CD8-positive, alpha-beta memory T cell (primary cell): ENCODE results near the gene NPAP1. TPM values are rescaled to one million over a fixed set of nuclear protein-coding genes. Genes with fewer than 3 reads are reported as not detected.

Experiments
- CTCF ChIA-PET: fragments of 350-600 bp; sonication (Branson Sonifier 250); formaldehyde crosslinking; loops from one replicate; lab custom pipeline; 2021; ENCODE audit warnings: antibody characterized with exemption; lab: Charles Lee
- POLR2A ChIA-PET: fragments of 350-600 bp; sonication (Branson Sonifier 250); formaldehyde crosslinking; loops from one replicate; lab custom pipeline; 2021; ENCODE audit warnings: antibody characterized with exemption; lab: Charles Lee
- DNase-seq, 5 donors: peaks; one replicate each; pipeline versions ENCODE4 v3.0.0 to v3.0.0-alpha.2; 2020 to 2022; ENCODE audit warnings: mixed read lengths in 1 of 5
- H3K27ac ChIP-seq: one replicate; pipeline ENCODE4 v1.7.0; 2013; ENCODE audit warnings: low read depth, mild to moderate bottlenecking, low read length, moderate library complexity
- H3K27me3 ChIP-seq: 2 replicates; pipeline ENCODE4 v1.7.0; 2013; ENCODE audit warnings: low read length, mild to moderate bottlenecking; ENCODE audit not compliant: insufficient read depth, poor library complexity, severe bottlenecking
- H3K36me3 ChIP-seq: 2 replicates; pipeline ENCODE4 v1.7.0; 2013; ENCODE audit warnings: mild to moderate bottlenecking, low read length, moderate library complexity; ENCODE audit not compliant: insufficient read depth
- H3K4me1 ChIP-seq: 2 replicates; pipeline ENCODE4 v1.7.0; 2013; ENCODE audit warnings: mild to moderate bottlenecking, low read length, moderate library complexity; ENCODE audit not compliant: insufficient read depth
- H3K4me3 ChIP-seq: 2 replicates; pipeline ENCODE4 v1.7.0; 2013; ENCODE audit warnings: mild to moderate bottlenecking, low read length
- H3K9me3 ChIP-seq: 2 replicates; pipeline ENCODE4 v1.7.0; 2013; ENCODE audit warnings: mild to moderate bottlenecking, low read length
- H3K27ac Mint-ChIP-seq, 8 donors: one replicate each; pipeline ENCODE4 v1.8.0; 2020 to 2021; ENCODE audit warnings: mixed read lengths in 8 of 8, mild to moderate bottlenecking in 6 of 8, inconsistent platforms in 3 of 8, moderate library complexity in 3 of 8
- H3K27me3 Mint-ChIP-seq, 2 donors: one replicate each; pipeline ENCODE4 v1.8.0; 2020 to 2021; ENCODE audit warnings: mixed read lengths in 2 of 2, mild to moderate bottlenecking in 1 of 2, moderate library complexity in 1 of 2
- H3K36me3 Mint-ChIP-seq, 3 donors: one replicate each; pipeline ENCODE4 v1.8.0; 2020 to 2021; ENCODE audit warnings: mixed read lengths in 3 of 3, inconsistent platforms in 1 of 3, mild to moderate bottlenecking in 1 of 3
- H3K4me1 Mint-ChIP-seq, 3 donors: one replicate each; pipeline ENCODE4 v1.8.0; 2020 to 2021; ENCODE audit warnings: mixed read lengths in 3 of 3, inconsistent platforms in 1 of 3, mild to moderate bottlenecking in 1 of 3
- H3K4me3 Mint-ChIP-seq, 7 donors: one replicate each; pipeline ENCODE4 v1.8.0; 2020 to 2021; ENCODE audit warnings: mixed read lengths in 7 of 7, mild to moderate bottlenecking in 6 of 7, moderate library complexity in 4 of 7, inconsistent platforms in 2 of 7
- H3K9me3 Mint-ChIP-seq, 5 donors: one replicate each; pipeline ENCODE4 v1.8.0; 2020 to 2022; ENCODE audit warnings: mixed read lengths in 5 of 5, mild to moderate bottlenecking in 3 of 5, moderate library complexity in 2 of 5, inconsistent platforms in 1 of 5
- polyA plus RNA-seq: library from polyadenylated mRNA; unstranded; fragments of 300-500 nt; fragmentation: Illumina TruSeq; gene quantifications from one replicate; pipeline ENCODE4 v1.2.3, GENCODE V29; 2021
- total RNA-seq, 2 experiments: library from RNA; stranded (reverse); gene quantifications; one replicate each; pipeline ENCODE4 v1.2.3, GENCODE V29; 2021

The NPAP1 gene
- total and polyA plus RNA-seq, 3 experiments from 2014 or later: not detected

DNA sequence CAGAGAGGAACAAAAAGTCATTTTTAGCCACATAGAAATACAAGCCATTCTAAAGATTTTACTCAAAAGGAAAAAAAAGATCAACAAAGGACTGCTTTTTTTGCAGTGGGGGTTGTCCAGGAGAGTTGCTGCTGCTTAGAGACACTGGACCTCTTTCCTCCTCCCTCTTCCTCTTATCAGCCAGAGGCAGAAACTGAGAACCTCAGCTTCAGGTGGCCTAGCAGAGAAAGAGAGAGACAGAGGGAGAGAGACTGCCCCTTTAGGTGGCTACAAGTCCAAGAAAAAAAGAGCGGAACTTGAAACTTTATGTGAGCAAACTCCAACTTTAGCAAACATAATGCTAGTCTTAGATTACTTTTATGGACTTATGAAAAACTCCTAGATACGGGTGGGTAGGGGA, 54.2 kb downstream of the NPAP1 start:
- peaks cover 3 to 9% (median 4%) of the 10 kb centered on the region in 5 donors for H3K9me3 Mint-ChIP-seq
- CTCF ChIA-PET: no interaction called here
- POLR2A ChIA-PET: no interaction called here
- H3K4me3 Mint-ChIP-seq: no peak overlapping the region
- peaks cover 0 to 1% of the 10 kb centered on the region in 2 donors for H3K27me3 Mint-ChIP-seq
- H3K36me3 Mint-ChIP-seq: peaks cover 0 to 3% (median 0%) of the 10 kb centered on the region in 3 donors
- no peaks in the 10 kb centered on the region for H3K27me3 ChIP-seq
- H3K9me3 ChIP-seq: no peaks in the 10 kb centered on the region
- no peaks in the 10 kb centered on the region for H3K4me1 ChIP-seq
- no peak for DNase-seq
- no peaks in the 10 kb centered on the region for H3K36me3 ChIP-seq
- H3K4me3 ChIP-seq: no peak overlapping the region
- H3K27ac Mint-ChIP-seq: no peak overlapping the region
- no peak overlapping the region for H3K27ac ChIP-seq
- no peaks in the 10 kb centered on the region for H3K4me1 Mint-ChIP-seq
